HepG2 (cell line): Measurements from ENCODE around the gene SMARCB1. TPM values are rescaled to one million over a fixed set of nuclear protein-coding genes. Genes with fewer than 3 reads are reported as not detected.
A peak's percentile ranks its signal among the peaks of the same experiment; 100 is the strongest.

Experiments
- ATAC-seq: fragments of 200-7000 bp; cut with Tn5 transposase; 3 replicates; pipeline ENCODE4 v1.9.1; 2020; ENCODE audit warnings: mild to moderate bottlenecking, moderate library complexity
- BruUV-seq: library from RNA; stranded (reverse); fragments of 400-500 nt; replicated peaks from 2 replicates; lab custom pipeline; 2021; lab: Mats Ljungman, UMichigan
- CTCF ChIA-PET: fragments of 300-600 bp; formaldehyde crosslinking; extraction: SDS; loops from one replicate; lab custom pipeline; 2021; ENCODE audit warnings: low total read pairs, inconsistent platforms, low intra/inter-chr PET ratio; lab: Yijun Ruan, JAX
- POLR2A ChIA-PET: fragments of 350-600 bp; sonication (Branson Sonifier 250); formaldehyde crosslinking; loops from one replicate; lab custom pipeline; 2020; ENCODE audit warnings: antibody characterized with exemption, inconsistent platforms; lab: Yijun Ruan, JAX
- DNase-seq: peaks from one replicate; pipeline ENCODE4 v3.0.0-alpha.2; 2015; ENCODE audit warnings: low spot score
- FAIRE-seq: peaks from 3 replicates; lab custom pipeline; 2011; peaks lifted over from hg19 to GRCh38; lab: Jason Lieb, UNC
- H2AFZ ChIP-seq: one replicate; pipeline ENCODE4 v1.6.1; 2011; ENCODE audit warnings: low read length, inconsistent platforms
- H3K27ac ChIP-seq: fragments of 300-600 bp; 3 replicates; pipeline ENCODE4 v1.8.0; 2011; ENCODE audit warnings: mixed run types, mild to moderate bottlenecking, mixed read lengths, low read length, inconsistent platforms; ENCODE audit not compliant: insufficient read depth; ENCODE audit errors: extremely low read length
- H3K27me3 ChIP-seq, 2 experiments: fragments of 200-600 bp in 1 of 2; 2 replicates in 1 of 2; 3 replicates in 1 of 2; pipeline versions ENCODE4 v1.6.0 to v1.8.0; 2011; ENCODE audit warnings: low read length in 2 of 2, mild to moderate bottlenecking in 2 of 2, moderate library complexity in 2 of 2, inconsistent platforms in 1 of 2; ENCODE audit not compliant: insufficient read depth in 2 of 2, control insufficient read depth in 1 of 2
- H3K36me3 ChIP-seq, 2 experiments: fragments of 200-600 bp in 1 of 2; replicated peaks in 1 of 2; 2 replicates in 1 of 2; 3 replicates in 1 of 2; pipeline versions ENCODE4 v1.5.1 to v1.8.0; 2011; ENCODE audit warnings: low read length in 2 of 2, inconsistent platforms in 1 of 2; ENCODE audit not compliant: insufficient read depth in 2 of 2, control insufficient read depth in 1 of 2
- H3K4me1 ChIP-seq: 2 replicates; pipeline ENCODE4 v1.5.1; 2012; ENCODE audit warnings: low read length, inconsistent platforms; ENCODE audit not compliant: insufficient read depth
- H3K4me2 ChIP-seq: 2 replicates; pipeline ENCODE4 v1.6.0; 2011; ENCODE audit warnings: low read depth, low read length, inconsistent platforms
- H3K4me3 ChIP-seq, 3 experiments: fragments of 200-600 bp in 1 of 3; sonication (generic), shearing (Covaris generic) in 1 of 3; replicated peaks in 1 of 3; 2 replicates each; pipeline ENCODE4 v1.5.1; 2011 to 2016; ENCODE audit warnings: low read length in 3 of 3, inconsistent platforms in 2 of 3, low read depth in 2 of 3, mild to moderate bottlenecking in 2 of 3, control low read depth in 1 of 3, mixed read lengths in 1 of 3; ENCODE audit not compliant: insufficient read depth in 1 of 3
- H3K79me2 ChIP-seq: one replicate; pipeline ENCODE4 v1.6.1; 2011; ENCODE audit warnings: low read length, inconsistent platforms; ENCODE audit not compliant: insufficient read depth
- H3K9ac ChIP-seq: 2 replicates; pipeline ENCODE4 v1.6.0; 2011; ENCODE audit warnings: mild to moderate bottlenecking, low read depth, low read length, inconsistent platforms; ENCODE audit not compliant: insufficient read depth
- H3K9me3 ChIP-seq: 2 replicates; pipeline ENCODE4 v1.5.1; 2012; ENCODE audit warnings: mild to moderate bottlenecking, low read length
- H4K20me1 ChIP-seq: 2 replicates; pipeline ENCODE4 v1.6.0; 2011; ENCODE audit warnings: inconsistent platforms, mild to moderate bottlenecking, low read length, moderate library complexity; ENCODE audit not compliant: insufficient read depth
- ARNT ChIP-seq: fragments of 450-650 bp; IDR thresholded peaks from 2 replicates; pipeline ENCODE4 v1.6.1; 2017
- EHMT2 ChIP-seq: fragments of 200-600 bp; sonication (generic); IDR thresholded peaks from 2 replicates; pipeline ENCODE4 v1.7.0; 2017; ENCODE audit warnings: antibody characterized with exemption, low read depth, low read length, borderline replicate concordance
- ERF ChIP-seq: IDR thresholded peaks from 2 replicates; pipeline ENCODE4 v1.6.1; 2018; ENCODE audit warnings: missing biosample characterization, missing genetic modification reagents
- FOXJ3 ChIP-seq: sonication (generic); formaldehyde crosslinking; IDR thresholded peaks from 2 replicates; pipeline ENCODE4 v1.4.0; 2020; ENCODE audit warnings: missing genetic modification reagents, mild to moderate bottlenecking, borderline replicate concordance
- HMG20A ChIP-seq: IDR thresholded peaks from 2 replicates; pipeline ENCODE4 v1.6.1; 2016; ENCODE audit warnings: borderline replicate concordance
- HNF4A ChIP-seq: sonication (generic); formaldehyde crosslinking; IDR thresholded peaks from 2 replicates; pipeline ENCODE4 v1.4.0; 2020; ENCODE audit warnings: missing genetic modification reagents
- MED8 ChIP-seq: sonication (generic); formaldehyde crosslinking; IDR thresholded peaks from 2 replicates; pipeline ENCODE4 v1.8.1; 2023; ENCODE audit warnings: mild to moderate bottlenecking, missing genetic modification reagents; ENCODE audit not compliant: insufficient replicate concordance
- NFKBIZ ChIP-seq: IDR thresholded peaks from 2 replicates; pipeline ENCODE4 v1.6.1; 2018; ENCODE audit warnings: missing genetic modification reagents, missing compliant biosample characterization
- RAD51 ChIP-seq: fragments of 450-650 bp; IDR thresholded peaks from 2 replicates; pipeline ENCODE4 v1.6.1; 2016; ENCODE audit warnings: borderline replicate concordance
- SIX4 ChIP-seq: sonication (generic); formaldehyde crosslinking; IDR thresholded peaks from 2 replicates; pipeline ENCODE4 v1.4.0; 2020; ENCODE audit warnings: missing genetic modification reagents
- SP2 ChIP-seq: sonication (generic); formaldehyde crosslinking; IDR thresholded peaks from 2 replicates; pipeline ENCODE4 v1.5.1; 2020; ENCODE audit warnings: mild to moderate bottlenecking, missing genetic modification reagents
- WIZ ChIP-seq: sonication (generic); formaldehyde crosslinking; IDR thresholded peaks from 2 replicates; pipeline ENCODE4 v1.5.1; 2020; ENCODE audit warnings: mild to moderate bottlenecking, missing genetic modification reagents
- YY1 ChIP-seq: IDR thresholded peaks from 2 replicates; pipeline ENCODE4 v1.6.1; 2011; ENCODE audit warnings: low read length, low read depth, moderate library complexity, mild to moderate bottlenecking; ENCODE audit not compliant: insufficient read depth, insufficient replicate concordance
- ZFX ChIP-seq: sonication (generic); formaldehyde crosslinking; IDR thresholded peaks from 2 replicates; pipeline ENCODE4 v1.4.0; 2020; ENCODE audit warnings: mild to moderate bottlenecking, low read depth, missing genetic modification reagents, moderate library complexity
- ZNF136 ChIP-seq: sonication (generic); formaldehyde crosslinking; IDR thresholded peaks from 2 replicates; pipeline ENCODE4 v1.8.1; 2022; ENCODE audit warnings: low read depth, mild to moderate bottlenecking, moderate library complexity, missing genetic modification reagents
- ZNF343 ChIP-seq: sonication (generic); formaldehyde crosslinking; IDR thresholded peaks from 2 replicates; pipeline ENCODE4 v1.4.0; 2020; ENCODE audit warnings: mild to moderate bottlenecking, missing genetic modification reagents
- ZNF7 ChIP-seq: IDR thresholded peaks from 2 replicates; pipeline ENCODE4 v1.6.1; 2016; ENCODE audit warnings: missing biosample characterization, missing genetic modification reagents
- ZNF724P ChIP-seq: sonication (generic); formaldehyde crosslinking; IDR thresholded peaks from 2 replicates; pipeline ENCODE4 v1.8.0; 2022; ENCODE audit warnings: missing genetic modification reagents, borderline replicate concordance
- WGBS: methylation state at CpG from one replicate; pipeline ENCODE4 v1.1.6; 2017; ENCODE audit warnings: low lambda C conversion rate; 5-methylcytosine and 5-hydroxymethylcytosine counted together
- in situ Hi-C: cut with HindIII; loops from 2 replicates; pipeline ENCODE4 v1.10.0; 2017; ENCODE audit warnings: low pct_unique_long_range_greater_than_20kb; ENCODE audit not compliant: extremely low pct_ligation_motif_present
- intact Hi-C: fragments of 100-400 bp; cut with micrococcal nuclease; formaldehyde crosslinking; loops from one replicate; pipeline ENCODE4 v1.10.0; 2022; ENCODE audit not compliant: unreplicated experiment
- polyA plus RNA-seq, 8 experiments: library from polyadenylated mRNA; depleted of rRNA in 3 of 8; stranded (reverse) in 7 of 8; unstranded in 1 of 8; fragments of >200 nt; fragmentation: Illumina TruSeq in 4 of 8; extraction: Trizol in 4 of 8; gene quantifications; 2 replicates each; pipeline versions ENCODE4 v1.2.1 to v1.2.3, GENCODE V29; 2011 to 2016; ENCODE audit warnings: low read depth in 4 of 8, missing spikeins in 1 of 8, mixed read lengths in 1 of 8; ENCODE audit not compliant: insufficient read depth in 1 of 8
- total RNA-seq, 5 experiments: library from RNA; depleted of rRNA; stranded (reverse); fragments of >200 nt; fragmentation: Illumina TruSeq; extraction: Trizol; gene quantifications; 2 replicates each; pipeline ENCODE4 v1.2.3, GENCODE V29; 2016; ENCODE audit warnings: low read depth in 1 of 5
- TF ChIP-seq, protein P1 (sequence below): IDR thresholded peaks from 2 replicates; pipeline ENCODE4 v1.6.1; 2016
- TF ChIP-seq, protein P2 (sequence below): IDR thresholded peaks from 2 replicates; pipeline ENCODE4 v1.6.1; 2016; ENCODE audit warnings: control low read depth
- TF ChIP-seq, protein P3 (sequence below): sonication (generic); IDR thresholded peaks from 2 replicates; pipeline ENCODE4 v1.6.1; 2016; ENCODE audit warnings: low read depth, borderline replicate concordance
- TF ChIP-seq, protein P4 (sequence below): sonication (generic); formaldehyde crosslinking; IDR thresholded peaks from 2 replicates; pipeline ENCODE4 v1.5.0; 2020; ENCODE audit warnings: missing genetic modification reagents, mild to moderate bottlenecking, borderline replicate concordance
- TF ChIP-seq, protein P5 (sequence below): sonication (generic); formaldehyde crosslinking; IDR thresholded peaks from 2 replicates; pipeline ENCODE4 v1.8.1; 2023; ENCODE audit warnings: missing genetic modification reagents, mild to moderate bottlenecking, borderline replicate concordance

The SMARCB1 gene
- total and polyA plus RNA-seq, 2 of the 13 experiments (the other 11 are each of a cell fraction or from before 2014, with no cell fraction given): 74.0 to 166 TPM

DNA sequence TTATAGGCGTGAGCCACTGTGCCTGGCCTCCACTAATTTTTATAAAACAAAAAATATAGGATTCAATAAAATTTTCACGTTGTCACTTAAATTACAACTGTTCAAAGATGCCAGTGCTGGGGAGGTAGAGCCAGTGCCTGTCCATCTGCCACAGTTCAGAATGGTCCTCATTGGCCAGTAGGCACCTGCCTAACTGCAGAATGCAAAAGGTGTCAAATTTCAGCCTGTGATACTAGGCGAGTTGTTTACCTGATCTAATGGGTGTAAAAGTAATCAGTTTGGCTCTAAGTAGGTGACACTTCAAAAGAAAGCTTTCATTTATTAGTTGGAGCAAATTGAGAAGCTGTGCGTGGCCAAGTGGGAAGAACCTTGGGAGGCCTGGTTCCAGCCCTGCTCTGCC is 2.4 kb downstream of the SMARCB1 start:
- ChIA-PET POLR2A (interaction anchor here (0.6 to 7.1 kb wide), 11 partner anchors 8 to 68 kb away, joined by 3 to 201 read pairs (median 4); partner anchors contain the start of genes CHCHD10, MMP11, SLC2A11 and ZNF70), CTCF (interaction anchor here (0.8 to 1.8 kb wide), 2 partner anchors 18 to 21 kb away, joined by 7 to 18 read pairs; partner anchors contain the start of gene CHCHD10)
- in situ Hi-C loops: no loop called here
- no peaks in the 10 kb centered on the region for H3K9me3 ChIP-seq
- no peaks in the 10 kb centered on the region for H3K27me3 ChIP-seq
- H3K27ac ChIP-seq: peak overlapping the region; percentile 52
- WGBS: 73% methylated on average over 4 of the region's 4 CpGs
- BruUV-seq: no TSS peak
- 0 out of 6 replicates have a peak overlapping the region, but pooled peaks of 1 of the 3 experiments have one; percentile 1 for H3K4me3 ChIP-seq
- FAIRE-seq: no peak
- H3K4me2 ChIP-seq: peak overlapping the region; percentile 99
- H3K79me2 ChIP-seq: peaks cover 54% of the 10 kb centered on the region
- H3K36me3 ChIP-seq: peaks cover 12 to 26% of the 10 kb centered on the region in 2 experiments
- peaks cover 23% of the 10 kb centered on the region for H4K20me1 ChIP-seq
- intact Hi-C loops: loop anchor here (1.0 to 5.0 kb wide), 2 partner anchors 21 to 68 kb away; partner anchors contain the start of gene SLC2A11
- peak overlapping the region; percentile 34; the same call in 1 of the 2 replicates for H3K9ac ChIP-seq
- H3K4me1 ChIP-seq: peaks cover 50% of the 10 kb centered on the region
- no peak for DNase-seq
- H2AFZ ChIP-seq: no peak overlapping the region
- peak; percentile 2; the same call in 1 of the 3 replicates for ATAC-seq
- TF ChIP-seq, protein P1, sequence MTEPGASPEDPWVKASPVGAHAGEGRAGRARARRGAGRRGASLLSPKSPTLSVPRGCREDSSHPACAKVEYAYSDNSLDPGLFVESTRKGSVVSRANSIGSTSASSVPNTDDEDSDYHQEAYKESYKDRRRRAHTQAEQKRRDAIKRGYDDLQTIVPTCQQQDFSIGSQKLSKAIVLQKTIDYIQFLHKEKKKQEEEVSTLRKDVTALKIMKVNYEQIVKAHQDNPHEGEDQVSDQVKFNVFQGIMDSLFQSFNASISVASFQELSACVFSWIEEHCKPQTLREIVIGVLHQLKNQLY (CRISPR knock-in tag): no peak
- TF ChIP-seq, protein P2, sequence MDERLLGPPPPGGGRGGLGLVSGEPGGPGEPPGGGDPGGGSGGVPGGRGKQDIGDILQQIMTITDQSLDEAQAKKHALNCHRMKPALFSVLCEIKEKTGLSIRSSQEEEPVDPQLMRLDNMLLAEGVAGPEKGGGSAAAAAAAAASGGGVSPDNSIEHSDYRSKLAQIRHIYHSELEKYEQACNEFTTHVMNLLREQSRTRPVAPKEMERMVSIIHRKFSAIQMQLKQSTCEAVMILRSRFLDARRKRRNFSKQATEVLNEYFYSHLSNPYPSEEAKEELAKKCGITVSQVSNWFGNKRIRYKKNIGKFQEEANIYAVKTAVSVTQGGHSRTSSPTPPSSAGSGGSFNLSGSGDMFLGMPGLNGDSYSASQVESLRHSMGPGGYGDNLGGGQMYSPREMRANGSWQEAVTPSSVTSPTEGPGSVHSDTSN: no peak
- TF ChIP-seq FOXJ3 (CRISPR knock-in tag): peak; percentile 4; the same call in 1 of the 2 replicates
- no peak for TF ChIP-seq ZFX (CRISPR knock-in tag)
- no peak for TF ChIP-seq HNF4A (CRISPR knock-in tag)
- no peak for TF ChIP-seq ZNF724P (CRISPR knock-in tag)
- no peak for TF ChIP-seq RAD51
- peak; percentile 66 for TF ChIP-seq ZNF7 (CRISPR knock-in tag)
- TF ChIP-seq, protein P3, sequence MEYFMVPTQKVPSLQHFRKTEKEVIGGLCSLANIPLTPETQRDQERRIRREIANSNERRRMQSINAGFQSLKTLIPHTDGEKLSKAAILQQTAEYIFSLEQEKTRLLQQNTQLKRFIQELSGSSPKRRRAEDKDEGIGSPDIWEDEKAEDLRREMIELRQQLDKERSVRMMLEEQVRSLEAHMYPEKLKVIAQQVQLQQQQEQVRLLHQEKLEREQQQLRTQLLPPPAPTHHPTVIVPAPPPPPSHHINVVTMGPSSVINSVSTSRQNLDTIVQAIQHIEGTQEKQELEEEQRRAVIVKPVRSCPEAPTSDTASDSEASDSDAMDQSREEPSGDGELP: no peak
- no peak for TF ChIP-seq ARNT
- TF ChIP-seq, protein P4, sequence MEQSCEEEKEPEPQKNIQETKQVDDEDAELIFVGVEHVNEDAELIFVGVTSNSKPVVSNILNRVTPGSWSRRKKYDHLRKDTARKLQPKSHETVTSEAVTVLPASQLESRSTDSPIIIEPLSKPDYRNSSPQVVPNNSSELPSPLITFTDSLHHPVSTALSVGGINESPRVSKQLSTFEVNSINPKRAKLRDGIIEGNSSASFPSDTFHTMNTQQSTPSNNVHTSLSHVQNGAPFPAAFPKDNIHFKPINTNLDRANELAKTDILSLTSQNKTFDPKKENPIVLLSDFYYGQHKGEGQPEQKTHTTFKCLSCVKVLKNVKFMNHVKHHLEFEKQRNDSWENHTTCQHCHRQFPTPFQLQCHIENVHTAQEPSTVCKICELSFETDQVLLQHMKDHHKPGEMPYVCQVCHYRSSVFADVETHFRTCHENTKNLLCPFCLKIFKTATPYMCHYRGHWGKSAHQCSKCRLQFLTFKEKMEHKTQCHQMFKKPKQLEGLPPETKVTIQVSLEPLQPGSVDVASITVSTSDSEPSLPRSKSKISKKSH (CRISPR knock-in tag): no peak
- no peak for TF ChIP-seq MED8 (CRISPR knock-in tag)
- no peak for TF ChIP-seq NFKBIZ (CRISPR knock-in tag)
- TF ChIP-seq, protein P5, sequence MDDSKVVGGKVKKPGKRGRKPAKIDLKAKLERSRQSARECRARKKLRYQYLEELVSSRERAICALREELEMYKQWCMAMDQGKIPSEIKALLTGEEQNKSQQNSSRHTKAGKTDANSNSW (CRISPR knock-in tag): no peak
- TF ChIP-seq SIX4 (CRISPR knock-in tag): peak; percentile 77
- TF ChIP-seq YY1: no peak
- no peak for TF ChIP-seq ZNF343 (CRISPR knock-in tag)
- TF ChIP-seq EHMT2: no peak
- TF ChIP-seq HMG20A (CRISPR knock-in tag): no peak
- TF ChIP-seq WIZ (CRISPR knock-in tag): no peak
- TF ChIP-seq ERF (CRISPR knock-in tag): no peak
- TF ChIP-seq ZNF136: no peak
- TF ChIP-seq SP2 (CRISPR knock-in tag): no peak
